Upper lobe of left lung (tissue), 4 donors: ENCODE data around the gene TFEB.

Experiments used
- CTCF ChIP-seq, 6 experiments: fragments of 450-650 bp in 4 of 6; fragments of 200-600 bp in 2 of 6; sonication (generic) in 2 of 6; IDR thresholded peaks; one replicate each; pipeline ENCODE4 v1.5.1; 2016 to 2019; ENCODE audit warnings: antibody characterized with exemption in 6 of 6
- POLR2A ChIP-seq, 4 donors: fragments of 450-650 bp; IDR thresholded peaks; one replicate each; pipeline ENCODE4 v1.5.1; 2016 to 2017; ENCODE audit warnings: antibody characterized with exemption in 4 of 4, mild to moderate bottlenecking in 2 of 4

GRCh38 chr6:41769376-41769775 is 34.0 kb upstream of the TFEB start:
- TF ChIP-seq CTCF (IDR thresholded peaks at IDR 0.05) (no peak), POLR2A (IDR thresholded peaks at IDR 0.05) (no peak)
